GM12865 (cell line): ENCODE measurements around the gene ETAA1.

Source experiments
- DNase-seq: peaks from one replicate; pipeline ENCODE4 v3.0.0; 2010; ENCODE audit warnings: low read depth
- H3K4me3 ChIP-seq: 2 replicates; pipeline ENCODE4 v1.5.1; 2011; ENCODE audit warnings: mild to moderate bottlenecking, low read depth, low read length, control low read depth
- CTCF ChIP-seq: IDR thresholded peaks from 2 replicates; pipeline ENCODE4 v1.5.1; 2011; ENCODE audit warnings: low read length, control low read depth, low read depth, inconsistent platforms; ENCODE audit not compliant: insufficient read depth; ENCODE audit errors: missing control alignments

The ETAA1 gene

GRCh38 chr2:67423489-67423888, 26.4 kb downstream of the ETAA1 start:
- TF ChIP-seq CTCF, result no peak
- no peak overlapping the region for H3K4me3 ChIP-seq
- no peak for DNase-seq

- no peak for DNase-seq
- no peak for TF ChIP-seq CTCF
- no peak overlapping the region for H3K4me3 ChIP-seq
Measured at GRCh38 chr2:67436221-67436620, 39.1 kb downstream of the ETAA1 start.

GRCh38 chr2:67437114-67437513, 40.0 kb downstream of the ETAA1 start:
- DNase-seq, result no peak
- H3K4me3 ChIP-seq, result no peak overlapping the region
- no peak for TF ChIP-seq CTCF

- no peak for TF ChIP-seq CTCF
- no peak for DNase-seq
- no peak overlapping the region for H3K4me3 ChIP-seq
Measured at GRCh38 chr2:67438337-67438736, 41.2 kb downstream of the ETAA1 start.

- no peak for TF ChIP-seq CTCF
- no peak overlapping the region for H3K4me3 ChIP-seq
- no peak for DNase-seq
Measured at GRCh38 chr2:67445652-67446268, 48.6 kb downstream of the ETAA1 start.

GRCh38 chr2:67446491-67446911, 49.4 kb downstream of the ETAA1 start:
- no peak overlapping the region for H3K4me3 ChIP-seq
- no peak for TF ChIP-seq CTCF
- no peak for DNase-seq

GRCh38 chr2:67448648-67449047, 51.5 kb downstream of the ETAA1 start:
- DNase-seq, result no peak
- no peak for TF ChIP-seq CTCF
- no peak overlapping the region for H3K4me3 ChIP-seq
